SK-N-SH (cell line): Measurements from ENCODE around the gene PIEZO2.

Experiments
- CTCF ChIP-seq: fragments of 200-600 bp; sonication (generic); IDR thresholded peaks from 2 replicates; pipeline ENCODE4 v1.6.1; 2017; ENCODE audit warnings: antibody characterized with exemption, mild to moderate bottlenecking, moderate library complexity
- EP300 ChIP-seq, 2 experiments: IDR thresholded peaks; 2 replicates each; pipeline versions ENCODE4 v1.4.0 to v1.6.1; 2012; ENCODE audit warnings: borderline replicate concordance in 1 of 2, low read depth in 1 of 2, low read length in 1 of 2
- JUND ChIP-seq: IDR thresholded peaks from 2 replicates; pipeline ENCODE4 v1.4.0; 2012
- MEF2A ChIP-seq: IDR thresholded peaks from 2 replicates; pipeline ENCODE4 v1.4.0; 2012; ENCODE audit warnings: low read depth, borderline replicate concordance
- PBX3 ChIP-seq: IDR thresholded peaks from 2 replicates; pipeline ENCODE4; 2012
- POLR2AphosphoS5 ChIP-seq: IDR thresholded peaks from 2 replicates; pipeline ENCODE4 v1.6.1; 2012; ENCODE audit warnings: low read depth, low read length
- RXRA ChIP-seq: IDR thresholded peaks from 2 replicates; pipeline ENCODE4 v1.4.0; 2012; ENCODE audit warnings: low read depth, mild to moderate bottlenecking, borderline replicate concordance
- USF2 ChIP-seq: fragments of 150-350 bp; IDR thresholded peaks from 2 replicates; pipeline ENCODE4 v1.6.1; 2017; ENCODE audit warnings: antibody characterized with exemption, low read length, low read depth, borderline replicate concordance

GRCh38 chr18:11110509-11110908 lies 38.9 kb downstream of the PIEZO2 start:
- no peak for TF ChIP-seq JUND
- no peak for TF ChIP-seq CTCF
- TF ChIP-seq RXRA: no peak
- no peak for TF ChIP-seq POLR2AphosphoS5
- no peak for TF ChIP-seq EP300 (IDR thresholded peaks at IDR 0.05; ENCODE audit: borderline replicate concordance in 1 of 2, low read depth in 1 of 2, low read length in 1 of 2)
- no peak for TF ChIP-seq PBX3
- TF ChIP-seq MEF2A: no peak
- no peak for TF ChIP-seq USF2
